ENCODE data around the gene DLGAP4. TPM values are rescaled to one million over a fixed set of nuclear protein-coding genes. Genes with fewer than 3 reads are reported as not detected.

The DLGAP4 gene
- total RNA-seq, 1 experiment from 2014 or later, result 40.3 TPM

DNA sequence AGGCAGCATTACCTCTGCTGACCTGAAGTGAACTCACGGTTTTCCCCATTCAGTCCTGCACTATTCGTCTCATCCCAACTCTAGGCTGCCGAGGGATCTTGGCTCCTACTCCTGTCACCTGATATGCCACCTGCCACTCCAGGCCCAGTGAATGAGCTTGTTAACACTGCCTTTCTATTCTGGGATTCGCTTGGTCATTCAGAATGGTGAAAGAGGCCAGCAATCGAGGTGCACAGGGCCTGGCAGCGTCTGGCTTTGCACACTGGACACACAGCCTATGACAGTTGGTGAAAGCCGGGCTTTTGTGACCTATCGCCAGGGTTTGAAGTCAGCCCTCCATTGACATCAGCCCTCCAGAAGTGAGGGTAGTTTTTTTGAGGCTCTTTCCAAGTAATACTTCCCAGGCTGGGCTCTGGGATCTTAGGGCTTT is 175.9 kb downstream of the DLGAP4 start:
- RAD21 ChIA-PET (ENCODE audit: low non-redundant PET in 1 of 2, low total read pairs in 2 of 2, uncharacterized antibody in 2 of 2, unreplicated experiment in 2 of 2), result no interaction called here
- Histone ChIP-seq H4K20me1 (ENCODE audit: insufficient read depth) (no peaks in the 10 kb centered on the region), H3K9me3 (ENCODE audit: control insufficient read depth in 1 of 2, insufficient read depth in 1 of 2, low read depth in 1 of 2, low read length in 2 of 2) (no peaks in the 10 kb centered on the region), H3K79me2 (ENCODE audit: insufficient read depth, low read length) (peaks cover 47% of the 10 kb centered on the region), H3K4me1 (ENCODE audit: control insufficient read depth in 1 of 2, insufficient read depth in 2 of 2, low read length in 2 of 2) (peaks cover 0 to 11% of the 10 kb centered on the region in 2 experiments; a peak in 1 of 4 replicates), H3K4me3 (replicated peaks in 1 of 2; ENCODE audit: low read depth in 1 of 2, low read length in 2 of 2) (no peak overlapping the region), H3K36me3 (ENCODE audit: control insufficient read depth in 1 of 2, insufficient read depth in 2 of 2, low read length in 2 of 2) (no peaks in the 10 kb centered on the region), H2AFZ (ENCODE audit: low read depth, low read length, poor library complexity, severe bottlenecking) (no peak overlapping the region), H3K27ac (ENCODE audit: low read depth, low read length) (no peak overlapping the region), H3K27me3 (ENCODE audit: insufficient read depth, low read length) (no peaks in the 10 kb centered on the region), H3K9ac (ENCODE audit: low read length) (no peak overlapping the region), H3K9me2 (ENCODE audit: insufficient read depth) (no peaks in the 10 kb centered on the region), H3K4me2 (ENCODE audit: low read length) (no peak overlapping the region)
- no peak for TF ChIP-seq ELF1 (IDR thresholded peaks at IDR 0.05; ENCODE audit: borderline replicate concordance, low read depth)
- TF ChIP-seq SRF (IDR thresholded peaks at IDR 0.05; ENCODE audit: low read depth), result no peak
- no peak for TF ChIP-seq JUND (IDR thresholded peaks at IDR 0.05)
- TF ChIP-seq EZH2phosphoT487 (IDR thresholded peaks at IDR 0.05; ENCODE audit: borderline replicate concordance), result no peak
- TF ChIP-seq EZH2 (IDR thresholded peaks at IDR 0.05), result no peak
- TF ChIP-seq FOSL1 (IDR thresholded peaks at IDR 0.05; ENCODE audit: low read depth), result no peak
- TF ChIP-seq YY1 (IDR thresholded peaks at IDR 0.05; ENCODE audit: extremely low read depth, insufficient replicate concordance, low read depth, low read length), result no peak
- TF ChIP-seq, protein P1, sequence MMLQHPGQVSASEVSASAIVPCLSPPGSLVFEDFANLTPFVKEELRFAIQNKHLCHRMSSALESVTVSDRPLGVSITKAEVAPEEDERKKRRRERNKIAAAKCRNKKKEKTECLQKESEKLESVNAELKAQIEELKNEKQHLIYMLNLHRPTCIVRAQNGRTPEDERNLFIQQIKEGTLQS (IDR thresholded peaks at IDR 0.05), result no peak
- TF ChIP-seq CEBPB (IDR thresholded peaks at IDR 0.05; ENCODE audit: low read depth), result no peak
- ATAC-seq (no peak), DNase-seq (ENCODE audit: low read depth, low spot score) (no peak)
- no TSS peak for BruUV-seq (replicated peaks)
- POLR2A ChIA-PET, result no interaction called here
- intact Hi-C loops (cut with micrococcal nuclease), result no loop called here
- CTCF ChIA-PET, result no interaction called here

DNA sequence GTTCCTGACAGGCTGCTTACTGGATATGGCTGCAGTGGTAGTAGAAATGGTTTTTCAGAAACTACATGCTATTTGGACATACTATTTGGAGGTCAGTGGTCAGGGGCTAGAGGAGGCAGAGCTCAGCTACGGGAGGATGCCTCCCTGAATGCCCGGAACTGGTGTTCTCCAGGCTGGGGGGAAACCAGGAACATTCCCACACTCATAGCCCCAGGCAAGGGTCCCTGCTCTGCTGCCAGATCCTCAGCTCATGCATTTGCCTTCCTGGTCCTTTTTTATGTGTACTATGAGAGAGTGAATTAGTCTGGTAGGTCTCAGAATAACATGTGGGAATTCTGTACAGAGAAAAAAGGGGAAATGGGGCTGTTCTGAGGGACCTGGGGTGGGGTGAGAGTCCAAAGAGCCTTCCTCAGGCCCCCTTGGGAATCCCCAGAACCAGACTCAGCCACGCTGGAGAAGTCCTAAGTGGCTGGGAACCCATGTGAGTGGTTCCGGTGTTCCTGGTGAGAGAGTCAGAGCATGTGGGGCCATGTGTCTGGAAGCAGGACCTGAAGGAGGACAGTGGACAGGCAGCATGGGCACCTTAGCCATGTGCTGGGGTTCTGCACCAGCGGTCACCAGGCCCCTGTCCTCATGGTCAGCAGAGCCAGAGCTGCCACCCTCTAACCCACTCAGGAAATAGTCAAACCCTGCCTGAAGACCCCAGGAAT is 177.2 kb downstream of the DLGAP4 start:
- no peak overlapping the region for H3K4me3 ChIP-seq (replicated peaks in 1 of 2; ENCODE audit: low read depth in 1 of 2, low read length in 2 of 2)
- no peak for DNase-seq (ENCODE audit: low read depth, low spot score)
- ChIA-PET POLR2A (no interaction called here), RAD21 (ENCODE audit: low non-redundant PET in 1 of 2, low total read pairs in 2 of 2, uncharacterized antibody in 2 of 2, unreplicated experiment in 2 of 2) (no interaction called here), CTCF (no interaction called here)
- H4K20me1 ChIP-seq (ENCODE audit: insufficient read depth), result no peaks in the 10 kb centered on the region
- peaks cover 0 to 11% of the 10 kb centered on the region in 2 experiments; a peak in 1 of 4 replicates for H3K4me1 ChIP-seq (ENCODE audit: control insufficient read depth in 1 of 2, insufficient read depth in 2 of 2, low read length in 2 of 2)
- intact Hi-C loops (cut with micrococcal nuclease), result no loop called here
- H2AFZ ChIP-seq (ENCODE audit: low read depth, low read length, poor library complexity, severe bottlenecking), result no peak overlapping the region
- H3K36me3 ChIP-seq (ENCODE audit: control insufficient read depth in 1 of 2, insufficient read depth in 2 of 2, low read length in 2 of 2), result no peaks in the 10 kb centered on the region
- BruUV-seq (replicated peaks), result no TSS peak
- H3K27me3 ChIP-seq (ENCODE audit: insufficient read depth, low read length), result no peaks in the 10 kb centered on the region
- H3K9me2 ChIP-seq (ENCODE audit: insufficient read depth), result no peaks in the 10 kb centered on the region
- H3K79me2 ChIP-seq (ENCODE audit: insufficient read depth, low read length), result peaks cover 42% of the 10 kb centered on the region
- no peak for ATAC-seq
- no peaks in the 10 kb centered on the region for H3K9me3 ChIP-seq (ENCODE audit: control insufficient read depth in 1 of 2, insufficient read depth in 1 of 2, low read depth in 1 of 2, low read length in 2 of 2)
- no peak overlapping the region for H3K9ac ChIP-seq (ENCODE audit: low read length)
- H3K4me2 ChIP-seq (ENCODE audit: low read length), result no peak overlapping the region
- no peak overlapping the region for H3K27ac ChIP-seq (ENCODE audit: low read depth, low read length)
- TF ChIP-seq EZH2phosphoT487 (IDR thresholded peaks at IDR 0.05; ENCODE audit: borderline replicate concordance) (no peak), EZH2 (IDR thresholded peaks at IDR 0.05) (no peak), SRF (IDR thresholded peaks at IDR 0.05; ENCODE audit: low read depth) (no peak), CEBPB (IDR thresholded peaks at IDR 0.05; ENCODE audit: low read depth) (no peak), POLR2AphosphoS5 (IDR thresholded peaks at IDR 0.05; ENCODE audit: low read depth, low read length) (no peak), TCF7L2 (IDR thresholded peaks at IDR 0.05; ENCODE audit: borderline replicate concordance, extremely low read depth, insufficient read depth, insufficient read length) (no peak), CTCF (IDR thresholded peaks at IDR 0.05 in 2 of 3, conservative IDR thresholded peaks at IDR 0.05 in 1 of 3; ENCODE audit: borderline replicate concordance in 1 of 3, insufficient read depth in 1 of 3, low read depth in 2 of 3, low read length in 2 of 3) (no peak), ELF1 (IDR thresholded peaks at IDR 0.05; ENCODE audit: borderline replicate concordance, low read depth) (no peak), ZBTB33 (IDR thresholded peaks at IDR 0.05; ENCODE audit: extremely low read depth, insufficient replicate concordance, low read length) (no peak), ZFX (IDR thresholded peaks at IDR 0.05) (no peak), POLR2A (IDR thresholded peaks at IDR 0.05; ENCODE audit: borderline replicate concordance, extremely low read depth, insufficient read depth, insufficient read length) (no peak)
- TF ChIP-seq, protein P1 (IDR thresholded peaks at IDR 0.05), result no peak
